NB4 (cell line): Measurements from ENCODE around the gene TRERF1.

ENCODE experiments used
- DNase-seq: peaks from one replicate; pipeline ENCODE4 v3.0.0; 2010; ENCODE audit warnings: low read depth
- H3K4me3 ChIP-seq: one replicate; pipeline ENCODE4 v1.5.1; 2011; ENCODE audit warnings: mild to moderate bottlenecking, low read depth, low read length, moderate library complexity
- MAX ChIP-seq: IDR thresholded peaks from 2 replicates; pipeline ENCODE4 v1.6.1; 2011; ENCODE audit warnings: low read depth, low read length
- MYC ChIP-seq: IDR thresholded peaks from 2 replicates; pipeline ENCODE4 v1.6.1; 2011; ENCODE audit warnings: low read depth, low read length
- POLR2A ChIP-seq: IDR thresholded peaks from 2 replicates; pipeline ENCODE4 v1.6.1; 2011; ENCODE audit warnings: mild to moderate bottlenecking; ENCODE audit not compliant: insufficient read length; ENCODE audit errors: extremely low read depth
- TF ChIP-seq, protein P1 (sequence below): IDR thresholded peaks from one replicate; pipeline ENCODE4 v1.5.1; 2012; ENCODE audit warnings: low read depth, low read length

The TRERF1 gene

DNA sequence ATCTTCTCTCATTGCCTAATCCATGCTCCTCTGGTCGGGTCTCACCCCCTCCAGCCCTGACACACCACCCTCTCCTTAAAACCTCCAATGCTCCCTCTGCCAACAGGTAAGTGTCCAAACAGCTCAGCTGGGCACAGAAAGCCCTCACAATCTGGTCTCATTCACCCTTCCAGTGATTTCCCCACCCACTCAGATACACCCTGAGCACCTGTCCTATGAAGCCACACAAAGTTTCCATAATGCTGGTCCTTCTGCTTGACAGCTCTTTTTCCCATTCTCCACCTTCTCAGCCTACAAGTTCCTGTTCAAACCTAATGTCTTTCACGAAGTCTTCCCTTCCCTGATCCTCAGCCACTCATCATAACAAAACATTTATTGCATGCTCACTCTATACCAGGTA, 164.0 kb downstream of the TRERF1 start:
- TF ChIP-seq MAX = no peak
- TF ChIP-seq MYC = no peak
- TF ChIP-seq, protein P1, sequence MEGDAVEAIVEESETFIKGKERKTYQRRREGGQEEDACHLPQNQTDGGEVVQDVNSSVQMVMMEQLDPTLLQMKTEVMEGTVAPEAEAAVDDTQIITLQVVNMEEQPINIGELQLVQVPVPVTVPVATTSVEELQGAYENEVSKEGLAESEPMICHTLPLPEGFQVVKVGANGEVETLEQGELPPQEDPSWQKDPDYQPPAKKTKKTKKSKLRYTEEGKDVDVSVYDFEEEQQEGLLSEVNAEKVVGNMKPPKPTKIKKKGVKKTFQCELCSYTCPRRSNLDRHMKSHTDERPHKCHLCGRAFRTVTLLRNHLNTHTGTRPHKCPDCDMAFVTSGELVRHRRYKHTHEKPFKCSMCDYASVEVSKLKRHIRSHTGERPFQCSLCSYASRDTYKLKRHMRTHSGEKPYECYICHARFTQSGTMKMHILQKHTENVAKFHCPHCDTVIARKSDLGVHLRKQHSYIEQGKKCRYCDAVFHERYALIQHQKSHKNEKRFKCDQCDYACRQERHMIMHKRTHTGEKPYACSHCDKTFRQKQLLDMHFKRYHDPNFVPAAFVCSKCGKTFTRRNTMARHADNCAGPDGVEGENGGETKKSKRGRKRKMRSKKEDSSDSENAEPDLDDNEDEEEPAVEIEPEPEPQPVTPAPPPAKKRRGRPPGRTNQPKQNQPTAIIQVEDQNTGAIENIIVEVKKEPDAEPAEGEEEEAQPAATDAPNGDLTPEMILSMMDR = no peak
- TF ChIP-seq POLR2A = no peak
- H3K4me3 ChIP-seq = no peak overlapping the region
- DNase-seq = no peak

GRCh38 chr6:42281570-42281969, 170.2 kb downstream of the TRERF1 start:
- no peak for DNase-seq
- H3K4me3 ChIP-seq = no peak overlapping the region
- TF ChIP-seq MYC (no peak), MAX (no peak), POLR2A (no peak)
- TF ChIP-seq, protein P1 = no peak

DNA sequence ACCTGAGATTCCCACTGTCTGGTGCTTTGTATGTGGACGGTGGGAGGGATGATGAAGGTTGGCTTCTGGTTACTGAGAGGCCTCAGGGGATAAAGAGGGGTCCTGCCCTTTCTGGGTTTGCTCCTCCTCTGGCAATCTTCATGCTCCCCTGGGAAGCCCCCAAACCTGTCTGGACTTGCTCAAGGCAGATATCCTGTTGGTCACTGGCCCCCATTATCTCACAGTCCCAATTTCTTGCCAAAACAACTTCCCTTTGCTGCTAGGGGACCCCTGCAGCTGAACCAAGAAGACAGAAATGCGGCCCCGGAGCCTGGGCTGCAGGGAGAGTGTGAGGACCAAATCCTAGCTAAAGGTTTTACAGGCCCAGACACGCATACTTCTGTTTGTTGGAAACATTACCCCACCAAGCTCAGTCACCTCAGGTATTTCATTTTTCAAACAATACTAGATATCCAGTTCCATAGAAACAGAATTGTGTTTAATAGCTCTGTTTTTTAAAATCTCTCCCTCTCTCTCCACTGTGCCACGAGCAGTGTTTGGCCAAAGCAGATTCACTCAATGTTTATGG, 170.7 kb downstream of the TRERF1 start:
- TF ChIP-seq, protein P1 = no peak
- TF ChIP-seq MAX = no peak
- TF ChIP-seq MYC = no peak
- TF ChIP-seq POLR2A = no peak
- DNase-seq = no peak
- H3K4me3 ChIP-seq = no peak overlapping the region

DNA sequence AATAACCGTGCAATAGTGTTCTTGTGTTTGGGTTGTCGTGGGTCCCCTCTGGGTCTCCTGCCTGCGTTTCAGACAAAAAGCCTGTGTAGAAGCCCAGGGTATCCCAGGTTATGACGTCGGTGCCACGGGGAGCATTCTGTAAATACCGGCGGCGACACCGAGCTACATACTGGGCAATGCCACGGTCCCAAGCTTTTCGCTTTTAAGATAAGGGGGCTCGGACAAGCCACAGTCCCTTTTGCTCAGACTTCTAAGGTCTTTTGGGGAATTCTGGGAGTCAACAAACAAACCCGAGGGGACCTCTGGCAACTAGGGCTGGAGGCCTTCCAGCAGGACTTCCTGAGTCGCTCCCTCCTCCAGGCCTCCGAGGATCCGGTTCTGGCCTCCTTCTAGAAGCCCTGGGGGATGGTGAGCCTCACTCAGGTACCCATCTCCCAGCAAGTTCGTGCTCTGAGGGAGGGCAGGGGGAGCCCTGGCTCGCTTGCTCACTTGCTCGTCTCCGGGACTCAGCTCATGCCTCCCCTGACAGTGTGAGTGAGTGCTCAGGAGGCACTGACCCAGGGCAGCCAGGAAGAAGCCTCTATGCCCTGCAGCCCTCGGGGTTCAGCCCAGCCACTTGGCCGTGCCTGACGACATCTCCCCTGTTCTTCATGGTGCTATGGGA, 171.6 kb downstream of the TRERF1 start:
- TF ChIP-seq MYC = no peak
- TF ChIP-seq, protein P1 = no peak
- TF ChIP-seq MAX = no peak
- no peak for DNase-seq
- H3K4me3 ChIP-seq = no peak overlapping the region

- TF ChIP-seq, protein P1 = no peak
- TF ChIP-seq MYC = no peak
- no peak for TF ChIP-seq MAX
Observed at GRCh38 chr6:42279144-42279781, 172.5 kb downstream of the TRERF1 start.

More at GRCh38 chr6:42279144-42279781, 172.5 kb downstream of the TRERF1 start:
- H3K4me3 ChIP-seq = no peak overlapping the region
- DNase-seq = no peak
